Lower leg skin (tissue), 4 donors: Measurements from ENCODE around the gene ZNF503. TPM values are rescaled to one million over a fixed set of nuclear protein-coding genes. Genes with fewer than 3 reads are reported as not detected.

Experiments
- DNase-seq, 2 donors: peaks; one replicate each; pipeline ENCODE4 v3.0.0-alpha.2; 2019; ENCODE audit warnings: low spot score in 2 of 2
- H3K4me3 ChIP-seq: fragments of 200-600 bp; sonication (generic); 2 replicates; pipeline ENCODE4 v1.5.1; 2017; ENCODE audit warnings: mild to moderate bottlenecking, low read depth; ENCODE audit not compliant: poor library complexity, severe bottlenecking
- CTCF ChIP-seq, 3 donors: fragments of 450-650 bp; IDR thresholded peaks; one replicate each; pipeline ENCODE4 v1.5.1; 2016; ENCODE audit warnings: antibody characterized with exemption in 3 of 3, mild to moderate bottlenecking in 3 of 3, moderate library complexity in 2 of 3
- POLR2A ChIP-seq, 2 donors: fragments of 450-650 bp; IDR thresholded peaks; one replicate each; pipeline ENCODE4 v1.6.1; 2016 to 2017; ENCODE audit warnings: antibody characterized with exemption in 2 of 2, mild to moderate bottlenecking in 1 of 2, moderate library complexity in 1 of 2
- WGBS, 2 donors: methylation state at CpG; one replicate each; pipeline ENCODE4 v1.1.5; 2018; 5-methylcytosine and 5-hydroxymethylcytosine counted together
- intact Hi-C: fragments of 100-400 bp; cut with DNase I; formaldehyde crosslinking; loops from one replicate; pipeline ENCODE4 v1.15.0; 2023; ENCODE audit warnings: low total_unique reads
- total RNA-seq, 4 donors: library from RNA; depleted of rRNA; stranded (reverse); fragments of >200 nt; gene quantifications; one replicate each; pipeline ENCODE4 v1.1.0, GENCODE V29; 2016

ZNF503 gene
- total RNA-seq, 4 donors from 2014 or later = 4.8 to 8.6 (median 7.4) TPM

GRCh38 chr10:75395932-75396630, 5.5 kb downstream of the ZNF503 start:
- WGBS, 2 donors = 58 to 59% methylated on average over 38 to 65 of the region's 65 CpGs
- no peak for TF ChIP-seq POLR2A (IDR thresholded peaks at IDR 0.05)
- TF ChIP-seq CTCF (IDR thresholded peaks at IDR 0.05) = no peak
- DNase-seq = no peak
- intact Hi-C loops = loop anchor here (2.0 kb wide), 1 partner anchor 641 kb away; no protein-coding TSS in a partner anchor
- H3K4me3 ChIP-seq = no peak overlapping the region

- DNase-seq = peak in 1 of 2 donors; percentile 88
- WGBS, 2 donors = 22 to 25% methylated on average over 42 to 55 of the region's 64 CpGs
- H3K4me3 ChIP-seq = no peak overlapping the region
- intact Hi-C loops = loop anchor here (2.0 kb wide), 1 partner anchor 642 kb away; no protein-coding TSS in a partner anchor
- TF ChIP-seq POLR2A (IDR thresholded peaks at IDR 0.05) (no peak), CTCF (IDR thresholded peaks at IDR 0.05) (peak in 1 of 3 donors; percentile 22)
Measured at GRCh38 chr10:75395066-75395931, 6.3 kb downstream of the ZNF503 start.

- no peak overlapping the region for H3K4me3 ChIP-seq
- TF ChIP-seq CTCF (IDR thresholded peaks at IDR 0.05) (no peak), POLR2A (IDR thresholded peaks at IDR 0.05) (no peak)
- 91 to 92% methylated on average over 7 of the region's 7 CpGs for WGBS, 2 donors
- DNase-seq = no peak
- intact Hi-C loops = loop anchor here (2.0 kb wide), 1 partner anchor 643 kb away; no protein-coding TSS in a partner anchor
Measured at GRCh38 chr10:75394221-75394620, 7.3 kb downstream of the ZNF503 start.

DNA sequence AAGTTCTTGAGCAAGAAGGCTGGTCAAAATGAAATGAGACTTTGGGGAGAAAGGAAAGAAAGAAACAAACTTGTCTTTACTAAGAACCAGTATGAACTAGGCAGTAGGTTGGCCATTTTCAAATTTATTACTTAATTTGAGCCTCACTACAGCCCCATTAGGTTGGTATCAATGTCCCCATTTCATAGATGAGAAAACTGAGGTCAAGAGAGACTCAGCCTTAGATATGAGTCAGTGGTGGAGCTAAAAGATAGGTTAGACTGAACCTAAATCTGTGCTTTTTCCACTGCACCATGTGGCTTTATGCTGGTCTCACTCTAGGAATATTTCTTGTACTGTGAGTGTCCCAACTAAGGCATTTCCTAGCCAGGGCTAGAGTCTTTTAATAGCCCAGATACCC, 8.8 kb downstream of the ZNF503 start:
- TF ChIP-seq POLR2A (IDR thresholded peaks at IDR 0.05) (no peak), CTCF (IDR thresholded peaks at IDR 0.05) (no peak)
- intact Hi-C loops = no loop called here
- DNase-seq = no peak
- no peak overlapping the region for H3K4me3 ChIP-seq

GRCh38 chr10:75392271-75392670, 9.3 kb downstream of the ZNF503 start:
- DNase-seq = no peak
- intact Hi-C loops = no loop called here
- TF ChIP-seq CTCF (IDR thresholded peaks at IDR 0.05) = no peak
- TF ChIP-seq POLR2A (IDR thresholded peaks at IDR 0.05) = no peak
- 94% methylated on average over 2 of the region's 2 CpGs for WGBS, 2 donors
- H3K4me3 ChIP-seq = no peak overlapping the region
